ENCODE measurements around the gene ALKBH4. TPM values are rescaled to one million over a fixed set of nuclear protein-coding genes. Genes with fewer than 3 reads are reported as not detected.

ALKBH4 gene
- total RNA-seq, 2 experiments from 2014 or later: 6.1 to 9.1 TPM

- POLR2A ChIA-PET: no interaction called here
Observed at GRCh38 chr7:102449136-102449535, 15.5 kb downstream of the ALKBH4 start.

GRCh38 chr7:102447311-102447710 lies 17.4 kb downstream of the ALKBH4 start:
- ChIA-PET CTCF (no interaction called here), POLR2A (no interaction called here)

More at GRCh38 chr7:102449136-102449535, 15.5 kb downstream of the ALKBH4 start:
- ATAC-seq: no peak
- intact Hi-C loops (cut with DNase I, micrococcal nuclease): no loop called here
- CTCF ChIA-PET: interaction anchor here (0.6 to 1.8 kb wide), 6 partner anchors 12 to 1649 kb away, joined by 3 to 4 read pairs (median 3); no protein-coding TSS in a partner anchor
- no peaks in the 10 kb centered on the region for H3K4me1 Mint-ChIP-seq
- H3K27ac Mint-ChIP-seq: no peak overlapping the region
- no peak overlapping the region for H3K4me3 Mint-ChIP-seq
- no peaks in the 10 kb centered on the region for H3K27me3 Mint-ChIP-seq
- no peak for DNase-seq
- no peaks in the 10 kb centered on the region for H3K9me3 Mint-ChIP-seq (ENCODE audit: low read depth)
- H3K36me3 Mint-ChIP-seq (ENCODE audit: low read depth): peaks cover 5% of the 10 kb centered on the region

GRCh38 chr7:102446387-102447156 lies 18.1 kb downstream of the ALKBH4 start:
- no peak overlapping the region for H3K4me3 Mint-ChIP-seq

More at GRCh38 chr7:102447311-102447710, 17.4 kb downstream of the ALKBH4 start:
- DNase-seq (no peak), ATAC-seq (no peak)
- H3K4me1 Mint-ChIP-seq: no peaks in the 10 kb centered on the region
- no peaks in the 10 kb centered on the region for H3K27me3 Mint-ChIP-seq
- H3K27ac Mint-ChIP-seq: no peak overlapping the region
- no peak overlapping the region for H3K4me3 Mint-ChIP-seq
- peaks cover 5% of the 10 kb centered on the region for H3K36me3 Mint-ChIP-seq (ENCODE audit: low read depth)
- intact Hi-C loops (cut with DNase I, micrococcal nuclease): no loop called here
- H3K9me3 Mint-ChIP-seq (ENCODE audit: low read depth): no peaks in the 10 kb centered on the region

GRCh38 chr7:102445674-102446071 lies 19.0 kb downstream of the ALKBH4 start:
- CTCF ChIA-PET: interaction anchor here (0.6 to 1.3 kb wide), 2 partner anchors 40 to 1478 kb away, joined by 3 read pairs; no protein-coding TSS in a partner anchor
- H3K27ac Mint-ChIP-seq: no peak overlapping the region
- no peaks in the 10 kb centered on the region for H3K9me3 Mint-ChIP-seq (ENCODE audit: low read depth)

More at GRCh38 chr7:102446387-102447156, 18.1 kb downstream of the ALKBH4 start:
- DNase-seq (no peak), ATAC-seq (no peak)
- peaks cover 5% of the 10 kb centered on the region for H3K36me3 Mint-ChIP-seq (ENCODE audit: low read depth)
- no peaks in the 10 kb centered on the region for H3K9me3 Mint-ChIP-seq (ENCODE audit: low read depth)
- H3K27ac Mint-ChIP-seq: no peak overlapping the region
- ChIA-PET CTCF (no interaction called here), POLR2A (no interaction called here)
- intact Hi-C loops (cut with DNase I, micrococcal nuclease): no loop called here
- no peaks in the 10 kb centered on the region for H3K4me1 Mint-ChIP-seq
- H3K27me3 Mint-ChIP-seq: no peaks in the 10 kb centered on the region

GRCh38 chr7:102444961-102445673 lies 19.5 kb downstream of the ALKBH4 start:
- CTCF ChIA-PET: interaction anchor here (0.6 to 1.3 kb wide), 3 partner anchors 39 to 1478 kb away, joined by 3 read pairs; no protein-coding TSS in a partner anchor
- H3K9me3 Mint-ChIP-seq (ENCODE audit: low read depth): no peaks in the 10 kb centered on the region
- no peak overlapping the region for H3K4me3 Mint-ChIP-seq

More at GRCh38 chr7:102445674-102446071, 19.0 kb downstream of the ALKBH4 start:
- ATAC-seq (no peak), DNase-seq (no peak)
- POLR2A ChIA-PET: no interaction called here
- Mint-ChIP-seq H3K36me3 (ENCODE audit: low read depth) (peaks cover 5% of the 10 kb centered on the region), H3K27me3 (no peaks in the 10 kb centered on the region), H3K4me3 (no peak overlapping the region), H3K4me1 (no peaks in the 10 kb centered on the region)
- intact Hi-C loops (cut with DNase I, micrococcal nuclease): no loop called here

GRCh38 chr7:102439963-102440795 lies 24.5 kb downstream of the ALKBH4 start:
- DNase-seq (no peak), ATAC-seq (no peak)
- intact Hi-C loops (cut with DNase I, micrococcal nuclease): no loop called here
- no peak overlapping the region for H3K4me3 Mint-ChIP-seq
- ChIA-PET POLR2A (interaction anchor here (0.8 to 0.9 kb wide), 2 partner anchors 25 to 42 kb away, joined by 3 to 7 read pairs; no protein-coding TSS in a partner anchor), CTCF (interaction anchor here (0.6 to 1.8 kb wide), 4 partner anchors 10 to 168 kb away, joined by 3 to 5 read pairs (median 4); no protein-coding TSS in a partner anchor)
- H3K4me1 Mint-ChIP-seq: no peaks in the 10 kb centered on the region
- no peaks in the 10 kb centered on the region for H3K9me3 Mint-ChIP-seq (ENCODE audit: low read depth)
- H3K27me3 Mint-ChIP-seq: no peaks in the 10 kb centered on the region
- peaks cover 8% of the 10 kb centered on the region for H3K36me3 Mint-ChIP-seq (ENCODE audit: low read depth)
- no peak overlapping the region for H3K27ac Mint-ChIP-seq

More at GRCh38 chr7:102444961-102445673, 19.5 kb downstream of the ALKBH4 start:
- POLR2A ChIA-PET: no interaction called here
- Mint-ChIP-seq H3K27me3 (no peaks in the 10 kb centered on the region), H3K4me1 (no peaks in the 10 kb centered on the region), H3K36me3 (ENCODE audit: low read depth) (peaks cover 5% of the 10 kb centered on the region), H3K27ac (no peak overlapping the region)
- ATAC-seq (no peak), DNase-seq (no peak)
- intact Hi-C loops (cut with DNase I, micrococcal nuclease): no loop called here

GRCh38 chr7:102436118-102436517 lies 28.5 kb downstream of the ALKBH4 start:
- Mint-ChIP-seq H3K27me3 (no peaks in the 10 kb centered on the region), H3K36me3 (ENCODE audit: low read depth) (peaks cover 5% of the 10 kb centered on the region), H3K9me3 (ENCODE audit: low read depth) (no peaks in the 10 kb centered on the region), H3K4me3 (no peak overlapping the region), H3K27ac (no peak overlapping the region), H3K4me1 (peaks cover 24% of the 10 kb centered on the region)
- CTCF ChIA-PET: interaction anchor here (0.5 to 2.0 kb wide), 2 partner anchors 32 to 254 kb away, joined by 3 to 7 read pairs; no protein-coding TSS in a partner anchor
- DNase-seq (no peak), ATAC-seq (no peak)
- POLR2A ChIA-PET: no interaction called here
- intact Hi-C loops (cut with DNase I, micrococcal nuclease): no loop called here

- H3K4me1 Mint-ChIP-seq: peaks cover 41% of the 10 kb centered on the region
- peak; percentile 43 for DNase-seq
- no peaks in the 10 kb centered on the region for H3K9me3 Mint-ChIP-seq (ENCODE audit: low read depth)
- CTCF ChIA-PET: interaction anchor here (1.0 to 1.8 kb wide), 2 partner anchors 8 to 16 kb away, joined by 3 to 5 read pairs; no protein-coding TSS in a partner anchor
- POLR2A ChIA-PET: interaction anchor here (1.2 kb wide), 1 partner anchor 18 kb away, joined by 3 read pairs; no protein-coding TSS in a partner anchor
- peak overlapping the region; percentile 10 for H3K27ac Mint-ChIP-seq
- H3K4me3 Mint-ChIP-seq: peak overlapping the region; percentile 78
- H3K36me3 Mint-ChIP-seq (ENCODE audit: low read depth): peaks cover 7% of the 10 kb centered on the region
- no peaks in the 10 kb centered on the region for H3K27me3 Mint-ChIP-seq
- ATAC-seq: no peak
- intact Hi-C loops (cut with DNase I, micrococcal nuclease): loop anchor here (5.0 kb wide), 2 partner anchors 37 to 1562 kb away; partner anchors contain the start of gene PRKRIP1 (in 1 of the 2)
Observed at GRCh38 chr7:102434039-102434486, 30.6 kb downstream of the ALKBH4 start.

- H3K4me3 Mint-ChIP-seq: peak within 1 kb of the TSS; percentile 78
- peak; percentile 63 for ATAC-seq
- peaks cover 7% of the 10 kb centered on the region for H3K36me3 Mint-ChIP-seq (ENCODE audit: low read depth)
- peak; percentile 92 for DNase-seq
- H3K27ac Mint-ChIP-seq: peak within 1 kb of the TSS; percentile 69
- no peaks in the 10 kb centered on the region for H3K27me3 Mint-ChIP-seq
- intact Hi-C loops (cut with DNase I, micrococcal nuclease): loop anchor here (1.0 to 5.0 kb wide), 6 partner anchors 17 to 1561 kb away; partner anchors contain the start of gene PRKRIP1 (in 2 of the 2)
- CTCF ChIA-PET: interaction anchor here (1.0 to 1.8 kb wide), 5 partner anchors 9 to 34 kb away, joined by 3 to 5 read pairs (median 3); no protein-coding TSS in a partner anchor
- POLR2A ChIA-PET: no interaction called here
- peaks cover 41% of the 10 kb centered on the region for H3K4me1 Mint-ChIP-seq
- no peaks in the 10 kb centered on the region for H3K9me3 Mint-ChIP-seq (ENCODE audit: low read depth)
Observed at GRCh38 chr7:102433219-102434038, 31.2 kb downstream of the ALKBH4 start, which contains the start of gene ORAI2. TSS of gene ORAI2 (plus strand) at chr7:102433575. CDS start at chr7:102438957, 5,382 bp downstream.

Measured in activated CD4-positive, alpha-beta T cell treated with anti-CD3 and anti-CD28 coated beads for 36 hours (primary cell).